HEK293T (cell line): ENCODE data around the gene KIFC3.

ENCODE experiments used
- CTCF ChIA-PET: fragments of 350-600 bp; formaldehyde crosslinking; extraction: SDS; loops from one replicate; lab custom pipeline; 2021; ENCODE audit warnings: antibody characterized with exemption, inconsistent platforms; lab: Yijun Ruan, JAX
- POLR2A ChIA-PET: fragments of 350-600 bp; formaldehyde crosslinking; extraction: SDS; loops from one replicate; lab custom pipeline; 2020; ENCODE audit warnings: antibody characterized with exemption, inconsistent platforms; lab: Yijun Ruan, JAX
- DNase-seq: peaks from one replicate; pipeline ENCODE4 v3.0.0; 2012; ENCODE audit warnings: mixed read lengths; ENCODE audit errors: extremely low spot score
- ARNT ChIP-seq: fragments of 450-650 bp; IDR thresholded peaks from 2 replicates; pipeline ENCODE4 v1.6.1; 2017; ENCODE audit warnings: mild to moderate bottlenecking
- BHLHE40 ChIP-seq: fragments of 450-650 bp; IDR thresholded peaks from 2 replicates; pipeline ENCODE4 v1.6.1; 2016; ENCODE audit warnings: mild to moderate bottlenecking, moderate library complexity, borderline replicate concordance
- CTBP1 ChIP-seq: fragments of 450-650 bp; IDR thresholded peaks from 2 replicates; pipeline ENCODE4 v1.6.1; 2016; ENCODE audit warnings: borderline replicate concordance
- ELF4 ChIP-seq: fragments of 450-650 bp; IDR thresholded peaks from 2 replicates; pipeline ENCODE4 v1.6.1; 2017; ENCODE audit warnings: antibody characterized with exemption
- FOXA1 ChIP-seq: fragments of 450-650 bp; IDR thresholded peaks from 2 replicates; pipeline ENCODE4 v1.6.1; 2016; ENCODE audit warnings: mild to moderate bottlenecking
- FOXK2 ChIP-seq: fragments of 450-650 bp; IDR thresholded peaks from 2 replicates; pipeline ENCODE4 v1.6.1; 2016; ENCODE audit warnings: mild to moderate bottlenecking
- FOXM1 ChIP-seq: fragments of 450-650 bp; IDR thresholded peaks from 2 replicates; pipeline ENCODE4 v1.6.1; 2017; ENCODE audit warnings: mild to moderate bottlenecking, borderline replicate concordance
- HDGF ChIP-seq: fragments of 450-650 bp; IDR thresholded peaks from 2 replicates; pipeline ENCODE4 v1.6.1; 2017; ENCODE audit warnings: antibody characterized with exemption, borderline replicate concordance
- L3MBTL2 ChIP-seq: fragments of 450-650 bp; conservative IDR thresholded peaks from 2 replicates; pipeline ENCODE4 v1.6.1; 2016; ENCODE audit warnings: mild to moderate bottlenecking
- LEF1 ChIP-seq: fragments of 450-650 bp; IDR thresholded peaks from 2 replicates; pipeline ENCODE4 v1.6.1; 2017; ENCODE audit warnings: mild to moderate bottlenecking, borderline replicate concordance
- NFRKB ChIP-seq: fragments of 450-650 bp; IDR thresholded peaks from 2 replicates; pipeline ENCODE4 v1.6.1; 2016; ENCODE audit warnings: mild to moderate bottlenecking, moderate library complexity
- SP1 ChIP-seq: fragments of 450-650 bp; IDR thresholded peaks from 2 replicates; pipeline ENCODE4 v1.6.1; 2017
- SUZ12 ChIP-seq: fragments of 450-650 bp; IDR thresholded peaks from 2 replicates; pipeline ENCODE4 v1.6.1; 2016; ENCODE audit warnings: mild to moderate bottlenecking
- TARDBP ChIP-seq: fragments of 450-650 bp; IDR thresholded peaks from 2 replicates; pipeline ENCODE4 v1.6.1; 2016
- ZNF384 ChIP-seq: fragments of 450-650 bp; IDR thresholded peaks from 2 replicates; pipeline ENCODE4 v1.6.1; 2016
- TF ChIP-seq, protein P1 (sequence below): fragments of 450-650 bp; IDR thresholded peaks from 2 replicates; pipeline ENCODE4 v1.6.1; 2016

Gene KIFC3

GRCh38 chr16:57711346-57711745, 90.9 kb downstream of the KIFC3 start:
- TF ChIP-seq L3MBTL2 (no peak), FOXA1 (no peak), ELF4 (no peak), ZNF384 (no peak), ARNT (no peak), FOXM1 (no peak), SP1 (no peak), HDGF (no peak), CTBP1 (no peak), FOXK2 (no peak), TARDBP (no peak), SUZ12 (no peak)
- TF ChIP-seq, protein P1, sequence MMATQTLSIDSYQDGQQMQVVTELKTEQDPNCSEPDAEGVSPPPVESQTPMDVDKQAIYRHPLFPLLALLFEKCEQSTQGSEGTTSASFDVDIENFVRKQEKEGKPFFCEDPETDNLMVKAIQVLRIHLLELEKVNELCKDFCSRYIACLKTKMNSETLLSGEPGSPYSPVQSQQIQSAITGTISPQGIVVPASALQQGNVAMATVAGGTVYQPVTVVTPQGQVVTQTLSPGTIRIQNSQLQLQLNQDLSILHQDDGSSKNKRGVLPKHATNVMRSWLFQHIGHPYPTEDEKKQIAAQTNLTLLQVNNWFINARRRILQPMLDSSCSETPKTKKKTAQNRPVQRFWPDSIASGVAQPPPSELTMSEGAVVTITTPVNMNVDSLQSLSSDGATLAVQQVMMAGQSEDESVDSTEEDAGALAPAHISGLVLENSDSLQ = no peak
- CTCF ChIA-PET = no interaction called here
- DNase-seq = no peak
- POLR2A ChIA-PET = interaction anchor here (1.7 kb wide), 1 partner anchor 24 kb away, joined by 6 read pairs; the partner anchor contains the start of gene KATNB1

GRCh38 chr16:57709663-57710062, 92.6 kb downstream of the KIFC3 start:
- TF ChIP-seq BHLHE40 (no peak), ARNT (no peak), SP1 (no peak), CTBP1 (no peak), ELF4 (no peak), SUZ12 (no peak), FOXK2 (no peak), L3MBTL2 (no peak), NFRKB (no peak), TARDBP (no peak), FOXA1 (no peak), FOXM1 (no peak), ZNF384 (no peak), HDGF (no peak), LEF1 (no peak)
- TF ChIP-seq, protein P1 = no peak
- POLR2A ChIA-PET = no interaction called here
- no peak for DNase-seq
- CTCF ChIA-PET = no interaction called here
